Activated CD4-positive, alpha-beta T cell treated with anti-CD3 and anti-CD28 coated beads for 1 hour (primary cell): Measurements from ENCODE around the gene UBR1.
"Not testable (repeated sequence)": the region's sequence is repeated elsewhere in the genome, so short reads cannot be mapped to it uniquely, and the experiment has no call there.

Experiments used
- DNase-seq: peaks from one replicate; pipeline ENCODE4 v3.0.0-alpha.2; 2020

The UBR1 gene

GRCh38 chr15:43048935-43049334, 56.9 kb downstream of the UBR1 start:
- DNase-seq: no peak

- no peak for DNase-seq
Observed at GRCh38 chr15:43046484-43046883, 59.4 kb downstream of the UBR1 start.

- DNase-seq: no peak
Observed at GRCh38 chr15:43042885-43043284, 63.0 kb downstream of the UBR1 start.

- not testable (repeated sequence) for DNase-seq
Observed at GRCh38 chr15:43041085-43041484, 64.8 kb downstream of the UBR1 start.

- DNase-seq: not testable (repeated sequence)
Observed at GRCh38 chr15:43035240-43035639, 70.6 kb downstream of the UBR1 start.

- DNase-seq: no peak
Observed at GRCh38 chr15:43029476-43029875, 76.4 kb downstream of the UBR1 start.

GRCh38 chr15:43025150-43025549, 80.7 kb downstream of the UBR1 start:
- DNase-seq: no peak

- not testable (repeated sequence) for DNase-seq
Observed at GRCh38 chr15:43014671-43015070, 91.2 kb downstream of the UBR1 start.

GRCh38 chr15:43009206-43009605, 96.6 kb downstream of the UBR1 start:
- DNase-seq: no peak

- DNase-seq: no peak
Observed at GRCh38 chr15:43008150-43008549, 97.7 kb downstream of the UBR1 start.

GRCh38 chr15:43007551-43007950, 98.3 kb downstream of the UBR1 start:
- DNase-seq: no peak

- no peak for DNase-seq
Observed at GRCh38 chr15:43006991-43007390, 98.8 kb downstream of the UBR1 start.

- not testable (repeated sequence) for DNase-seq
Observed at GRCh38 chr15:43004886-43005595, 100.8 kb downstream of the UBR1 start.

GRCh38 chr15:42999201-42999779, 106.5 kb downstream of the UBR1 start:
- DNase-seq: no peak

GRCh38 chr15:42996871-42997270, 109.0 kb downstream of the UBR1 start:
- DNase-seq: no peak

- no peak for DNase-seq
Observed at GRCh38 chr15:42994546-42994945, 111.3 kb downstream of the UBR1 start.

- DNase-seq: no peak
Observed at GRCh38 chr15:42992626-42993025, 113.2 kb downstream of the UBR1 start.

- no peak for DNase-seq
Observed at GRCh38 chr15:42986693-42987342, 119.0 kb downstream of the UBR1 start.

- no peak for DNase-seq
Observed at GRCh38 chr15:42984493-42985034, 121.3 kb downstream of the UBR1 start.

- not testable (repeated sequence) for DNase-seq
Observed at GRCh38 chr15:42979113-42979512, 126.7 kb downstream of the UBR1 start.

- no peak for DNase-seq
Observed at GRCh38 chr15:42974202-42974862, 131.5 kb downstream of the UBR1 start.

- DNase-seq: no peak
Observed at GRCh38 chr15:42973114-42973513, 132.7 kb downstream of the UBR1 start.

GRCh38 chr15:42971830-42972229, 134.0 kb downstream of the UBR1 start:
- no peak for DNase-seq
